Hippocampal formation (tissue), 2 donors: ENCODE results near the gene SOBP.
"Not testable (repeated sequence)": the region's sequence is repeated elsewhere in the genome, so short reads cannot be mapped to it uniquely, and the experiment has no call there.

Experiments used
- DNase-seq, 2 donors: peaks; one replicate each; lab custom pipeline; 2025; lab: John Stamatoyannopoulos, UW

Gene SOBP

DNA sequence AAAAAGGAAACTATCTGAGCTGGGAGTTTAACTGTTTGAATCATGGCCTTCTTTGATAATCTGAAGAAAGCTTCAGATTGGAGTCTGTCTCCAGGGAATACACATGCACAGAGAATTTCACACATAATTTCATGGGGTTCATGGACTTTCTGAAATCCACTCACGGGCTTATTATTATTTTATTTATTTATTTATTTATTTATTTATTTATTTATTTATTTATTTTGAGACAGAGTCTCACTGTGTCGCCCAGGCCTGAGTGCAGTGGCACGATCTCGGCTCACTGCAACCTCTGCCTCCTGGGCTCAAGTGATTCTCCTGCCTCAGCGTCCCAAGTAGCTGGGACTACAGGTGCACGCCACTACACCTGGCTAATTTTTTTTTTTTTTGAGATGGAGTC lies 63.2 kb downstream of the SOBP start:
- DNase-seq = not testable (repeated sequence)

- no peak for DNase-seq
Observed at GRCh38 chr6:107554326-107554725, 64.4 kb downstream of the SOBP start.

GRCh38 chr6:107554918-107555317 lies 65.0 kb downstream of the SOBP start:
- DNase-seq = no peak

- DNase-seq = no peak
Observed at GRCh38 chr6:107555449-107555848, 65.5 kb downstream of the SOBP start.

GRCh38 chr6:107556082-107556481 lies 66.2 kb downstream of the SOBP start:
- DNase-seq = no peak

- DNase-seq = no peak
Observed at GRCh38 chr6:107557698-107558097, 67.8 kb downstream of the SOBP start.

- DNase-seq = no peak
Observed at GRCh38 chr6:107560657-107561056, 70.7 kb downstream of the SOBP start.

DNA sequence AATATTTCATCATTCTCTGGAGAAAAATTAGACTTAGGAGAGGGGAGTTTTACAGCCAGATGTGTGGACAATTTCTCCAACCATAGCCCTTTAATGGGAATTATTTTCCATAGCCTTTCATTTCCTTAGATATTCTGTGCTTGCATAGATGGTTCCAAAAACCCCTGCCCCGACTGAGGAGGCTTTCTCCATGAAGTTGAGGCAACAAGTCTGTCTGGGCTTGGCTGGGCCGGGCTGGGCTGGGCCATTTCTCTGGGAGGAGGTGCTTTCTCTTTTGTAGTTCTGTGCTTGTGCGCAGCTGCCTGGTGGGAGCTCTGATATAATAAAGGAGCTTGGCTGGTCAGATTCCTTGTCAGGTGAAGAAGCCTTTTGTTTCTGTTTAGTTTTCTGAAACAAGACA lies 71.4 kb downstream of the SOBP start:
- no peak for DNase-seq

- DNase-seq = no peak
Observed at GRCh38 chr6:107563694-107564588, 74.0 kb downstream of the SOBP start.

GRCh38 chr6:107564589-107564951 lies 74.7 kb downstream of the SOBP start:
- no peak for DNase-seq

GRCh38 chr6:107565165-107565723 lies 75.3 kb downstream of the SOBP start:
- no peak for DNase-seq

- no peak for DNase-seq
Observed at GRCh38 chr6:107567643-107568042, 77.7 kb downstream of the SOBP start.

DNA sequence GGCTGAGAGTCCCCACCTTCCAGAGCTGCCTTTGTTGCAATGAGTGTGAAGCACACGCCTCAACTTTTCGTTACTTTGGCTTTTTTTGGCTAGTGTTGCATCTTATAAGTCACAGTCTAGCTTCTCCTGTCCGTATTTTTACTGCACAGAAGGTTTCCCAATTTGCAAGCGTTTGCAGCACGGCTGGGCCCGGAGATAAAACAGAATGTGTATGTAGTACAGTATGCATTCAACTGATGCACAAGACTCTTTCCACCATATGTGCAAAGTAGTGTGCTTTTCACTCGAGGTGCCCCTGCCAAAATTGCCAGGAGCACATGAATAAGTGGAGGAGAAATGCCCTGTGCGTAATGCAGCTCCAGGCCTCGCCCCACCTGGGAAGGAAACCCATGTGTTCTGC lies 79.6 kb downstream of the SOBP start:
- DNase-seq = peak in 1 of 2 donors; percentile 26

- no peak for DNase-seq
Observed at GRCh38 chr6:107571354-107571753, 81.4 kb downstream of the SOBP start.

- DNase-seq = no peak
Observed at GRCh38 chr6:107572886-107573285, 83.0 kb downstream of the SOBP start.

- DNase-seq = no peak
Observed at GRCh38 chr6:107574856-107575255, 84.9 kb downstream of the SOBP start.

DNA sequence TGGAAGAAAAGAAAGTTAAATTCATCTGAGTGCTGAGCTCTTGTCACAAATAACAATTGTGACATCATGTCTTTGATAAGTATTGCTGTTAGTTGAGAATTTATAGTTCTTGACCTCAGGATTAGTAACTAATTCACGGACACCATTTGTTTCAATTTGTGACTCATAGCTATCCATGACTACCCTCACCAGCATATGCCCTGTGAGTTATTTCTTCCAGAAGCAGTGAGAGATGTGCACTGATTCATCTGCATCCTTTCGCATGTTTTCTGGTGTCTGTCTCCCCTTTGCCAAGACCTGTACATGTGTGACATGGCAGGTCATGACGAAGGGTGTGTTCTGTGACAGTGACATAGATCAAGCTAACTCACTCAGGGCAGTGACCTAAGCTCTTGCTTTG lies 86.9 kb downstream of the SOBP start:
- DNase-seq = no peak

- no peak for DNase-seq
Observed at GRCh38 chr6:107578642-107579341, 88.9 kb downstream of the SOBP start.

DNA sequence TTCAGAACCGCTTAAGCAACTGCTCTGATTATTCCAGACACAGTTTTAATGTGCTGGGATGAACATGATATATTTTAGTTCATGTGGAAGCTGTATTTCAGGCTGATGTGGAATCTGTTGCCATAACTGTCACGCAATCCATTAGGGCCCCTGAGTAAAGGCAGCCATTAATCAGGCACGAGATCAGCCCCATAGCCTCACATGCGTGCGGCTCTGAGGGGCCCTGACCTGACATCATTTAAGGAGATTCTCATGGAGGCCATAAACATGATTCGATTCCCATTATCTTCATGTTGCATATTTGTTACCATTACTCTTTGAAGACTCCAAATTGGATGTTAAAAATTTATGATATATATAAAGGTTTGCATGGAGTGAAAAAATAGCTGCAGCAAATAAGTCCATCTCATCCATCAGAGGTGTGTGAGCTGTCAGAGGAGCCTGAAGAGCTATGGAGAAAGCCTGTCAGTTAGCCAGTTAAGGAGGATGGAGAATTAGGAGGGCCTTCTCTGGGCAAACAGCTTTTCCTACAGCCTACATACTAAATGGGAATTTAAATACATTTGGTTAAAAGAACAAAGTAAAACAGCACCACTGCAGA lies 89.6 kb downstream of the SOBP start:
- DNase-seq = no peak

GRCh38 chr6:107582086-107582485 lies 92.2 kb downstream of the SOBP start:
- no peak for DNase-seq

GRCh38 chr6:107584726-107585125 lies 94.8 kb downstream of the SOBP start:
- no peak for DNase-seq

DNA sequence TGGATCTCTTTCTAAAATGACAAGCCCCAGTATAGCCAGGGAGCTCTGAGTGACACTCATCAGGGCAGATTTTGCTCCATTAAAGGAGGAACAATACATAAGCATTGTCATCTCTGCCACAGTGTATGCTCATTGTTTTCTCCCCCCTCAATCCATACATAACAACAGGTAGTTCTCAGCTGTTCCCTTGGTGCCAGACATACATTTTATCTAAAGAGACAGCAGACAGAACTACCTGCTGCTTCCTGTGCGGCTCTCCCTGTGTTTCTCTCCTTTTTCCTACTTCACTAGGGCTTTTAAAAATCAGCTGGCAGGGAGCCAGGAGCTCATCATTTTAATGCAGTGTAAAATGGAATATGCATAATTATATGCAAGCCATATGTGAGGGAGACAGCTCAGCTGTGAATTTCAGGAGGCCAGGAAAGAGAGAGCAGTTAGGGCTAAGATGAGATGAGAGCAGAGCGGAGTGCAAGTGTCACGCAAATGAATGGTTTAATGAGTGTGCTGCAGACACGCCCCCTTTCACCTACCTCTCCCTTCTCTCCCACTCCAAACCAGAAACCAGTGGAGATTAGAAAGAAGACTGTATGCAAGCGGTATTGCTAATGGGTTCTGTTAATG lies 96.0 kb downstream of the SOBP start:
- no peak for DNase-seq
